ENCODE data around the gene SCAF4. TPM values are rescaled to one million over a fixed set of nuclear protein-coding genes. Genes with fewer than 3 reads are reported as not detected.

Gene SCAF4
- total RNA-seq, 1 experiment from 2014 or later, result 31.2 TPM

DNA sequence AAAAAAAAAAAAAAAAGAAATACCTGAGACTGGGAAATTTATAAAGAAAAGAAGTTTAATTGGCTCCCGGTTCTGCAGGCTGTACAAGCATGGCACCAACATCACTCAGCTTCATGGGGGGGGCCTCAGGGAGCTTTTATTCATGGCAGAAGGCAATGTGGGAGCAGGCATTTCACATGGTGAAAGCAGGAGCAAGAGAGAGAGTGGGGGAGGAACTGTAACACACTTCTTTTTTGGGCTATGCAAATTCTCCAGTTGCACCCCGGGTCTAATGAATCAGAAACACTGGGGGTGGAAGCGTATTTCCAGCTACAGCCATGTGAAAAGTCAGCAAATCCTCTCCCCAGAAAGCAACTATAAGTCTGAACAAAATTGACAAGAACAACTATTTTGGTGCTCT lies 84.3 kb downstream of the SCAF4 start:
- peaks cover 9% of the 10 kb centered on the region for H3K4me1 Mint-ChIP-seq (ENCODE audit: low read depth, unreplicated experiment)
- intact Hi-C loops (cut with micrococcal nuclease; ENCODE audit: unreplicated experiment), result no loop called here
- H3K36me3 Mint-ChIP-seq (ENCODE audit: insufficient read depth, unreplicated experiment), result no peaks in the 10 kb centered on the region
- no TSS peak for BruUV-seq (replicated peaks)
- no peak for DNase-seq
- no peaks in the 10 kb centered on the region for H3K9me3 Mint-ChIP-seq (ENCODE audit: low read depth, unreplicated experiment)
- CTCF ChIA-PET, result interaction anchor here (0.7 kb wide), 1 partner anchor 113 kb away, joined by 4 read pairs; no protein-coding TSS in a partner anchor
- H3K27ac Mint-ChIP-seq (ENCODE audit: unreplicated experiment), result no peak overlapping the region
- H3K27me3 Mint-ChIP-seq (ENCODE audit: unreplicated experiment), result no peaks in the 10 kb centered on the region
- TF ChIP-seq CTCF (IDR thresholded peaks at IDR 0.05; ENCODE audit: unreplicated experiment), result no peak
- H3K4me3 Mint-ChIP-seq (ENCODE audit: low read depth, unreplicated experiment), result no peak overlapping the region

DNA sequence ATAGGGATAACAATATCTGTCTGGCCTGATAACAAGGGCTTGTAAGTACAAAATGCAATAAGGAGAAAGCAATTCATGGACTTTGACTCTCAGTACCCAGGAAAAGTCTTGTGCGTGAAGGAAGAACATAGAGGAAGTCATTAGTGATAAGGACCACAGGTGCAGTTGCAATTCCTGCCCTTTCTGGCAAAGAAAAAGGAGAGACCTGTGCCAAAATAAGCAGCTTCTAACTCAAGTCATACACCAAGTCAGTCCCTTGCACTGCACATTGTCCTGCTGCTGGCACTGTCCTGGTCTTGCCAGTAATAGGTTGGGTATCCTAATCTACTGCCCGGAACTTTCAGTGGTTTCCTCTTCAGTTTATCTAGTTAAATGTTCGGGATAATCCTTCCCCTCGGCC lies 87.3 kb downstream of the SCAF4 start:
- intact Hi-C loops (cut with micrococcal nuclease; ENCODE audit: unreplicated experiment), result no loop called here
- Mint-ChIP-seq H3K27me3 (ENCODE audit: unreplicated experiment) (no peaks in the 10 kb centered on the region), H3K4me1 (ENCODE audit: low read depth, unreplicated experiment) (peaks cover 9% of the 10 kb centered on the region), H3K36me3 (ENCODE audit: insufficient read depth, unreplicated experiment) (no peaks in the 10 kb centered on the region), H3K27ac (ENCODE audit: unreplicated experiment) (no peak overlapping the region), H3K4me3 (ENCODE audit: low read depth, unreplicated experiment) (no peak overlapping the region), H3K9me3 (ENCODE audit: low read depth, unreplicated experiment) (peaks cover 2% of the 10 kb centered on the region)
- no peak for TF ChIP-seq CTCF (IDR thresholded peaks at IDR 0.05; ENCODE audit: unreplicated experiment)
- BruUV-seq (replicated peaks), result no TSS peak
- no peak for DNase-seq
- CTCF ChIA-PET, result interaction anchor here (1.0 kb wide), 1 partner anchor 15 kb away, joined by 3 read pairs; no protein-coding TSS in a partner anchor

GRCh38 chr21:31641416-31641922 lies 90.4 kb downstream of the SCAF4 start:
- no peak overlapping the region for H3K4me3 Mint-ChIP-seq (ENCODE audit: low read depth, unreplicated experiment)
- peaks cover 2% of the 10 kb centered on the region for H3K9me3 Mint-ChIP-seq (ENCODE audit: low read depth, unreplicated experiment)
- no peak for TF ChIP-seq CTCF (IDR thresholded peaks at IDR 0.05; ENCODE audit: unreplicated experiment)
- no TSS peak for BruUV-seq (replicated peaks)
- DNase-seq, result no peak
- no peaks in the 10 kb centered on the region for H3K27me3 Mint-ChIP-seq (ENCODE audit: unreplicated experiment)
- H3K36me3 Mint-ChIP-seq (ENCODE audit: insufficient read depth, unreplicated experiment), result no peaks in the 10 kb centered on the region
- H3K27ac Mint-ChIP-seq (ENCODE audit: unreplicated experiment), result no peak overlapping the region
- peaks cover 9% of the 10 kb centered on the region for H3K4me1 Mint-ChIP-seq (ENCODE audit: low read depth, unreplicated experiment)
- CTCF ChIA-PET, result no interaction called here
- intact Hi-C loops (cut with micrococcal nuclease; ENCODE audit: unreplicated experiment), result no loop called here

GRCh38 chr21:31636874-31637273 lies 95.0 kb downstream of the SCAF4 start:
- BruUV-seq (replicated peaks), result no TSS peak
- intact Hi-C loops (cut with micrococcal nuclease; ENCODE audit: unreplicated experiment), result no loop called here
- DNase-seq, result no peak
- no peak overlapping the region for H3K4me3 Mint-ChIP-seq (ENCODE audit: low read depth, unreplicated experiment)
- no peak for TF ChIP-seq CTCF (IDR thresholded peaks at IDR 0.05; ENCODE audit: unreplicated experiment)
- H3K27me3 Mint-ChIP-seq (ENCODE audit: unreplicated experiment), result no peaks in the 10 kb centered on the region
- H3K27ac Mint-ChIP-seq (ENCODE audit: unreplicated experiment), result no peak overlapping the region
- H3K9me3 Mint-ChIP-seq (ENCODE audit: low read depth, unreplicated experiment), result peaks cover 5% of the 10 kb centered on the region
- CTCF ChIA-PET, result interaction anchor here (0.7 kb wide), 1 partner anchor 459 kb away, joined by 4 read pairs; no protein-coding TSS in a partner anchor
- no peaks in the 10 kb centered on the region for H3K4me1 Mint-ChIP-seq (ENCODE audit: low read depth, unreplicated experiment)
- no peaks in the 10 kb centered on the region for H3K36me3 Mint-ChIP-seq (ENCODE audit: insufficient read depth, unreplicated experiment)
